GM10266 (cell line): ENCODE data around the gene FAM53B.
A peak's percentile ranks its signal among the peaks of the same experiment; 100 is the strongest.
"Not testable (repeated sequence)": the region's sequence is repeated elsewhere in the genome, so short reads cannot be mapped to it uniquely, and the experiment has no call there.

Experiments
- DNase-seq: peaks from one replicate; pipeline ENCODE4 v3.0.0; 2012; ENCODE audit errors: extremely low spot score
- TF ChIP-seq, protein P1 (sequence below): IDR thresholded peaks from 2 replicates; pipeline ENCODE4 v1.5.1; 2012; ENCODE audit warnings: mild to moderate bottlenecking, low read depth; ENCODE audit not compliant: control insufficient read depth, insufficient read depth; ENCODE audit errors: missing control alignments

FAM53B gene

DNA sequence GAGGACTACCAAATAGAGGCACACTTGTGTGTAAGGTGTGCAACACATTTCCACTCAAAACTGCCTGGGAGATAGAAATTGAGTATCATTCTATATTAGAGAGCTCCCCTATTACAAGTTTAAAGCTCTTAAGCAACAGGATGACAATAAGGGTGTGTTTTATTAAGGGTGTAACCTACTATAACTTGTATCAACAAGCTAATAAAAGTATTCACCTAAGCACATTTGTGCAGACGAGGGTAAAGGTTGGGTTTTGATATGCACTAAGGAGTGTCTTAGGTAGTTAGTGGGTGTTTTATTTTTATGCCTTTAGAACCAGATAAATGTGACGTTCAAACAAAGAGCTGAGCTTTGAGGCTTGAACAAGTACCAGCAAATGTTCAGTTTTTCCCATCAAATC lies 2.8 kb upstream of the FAM53B start:
- no peak for DNase-seq
- TF ChIP-seq, protein P1, sequence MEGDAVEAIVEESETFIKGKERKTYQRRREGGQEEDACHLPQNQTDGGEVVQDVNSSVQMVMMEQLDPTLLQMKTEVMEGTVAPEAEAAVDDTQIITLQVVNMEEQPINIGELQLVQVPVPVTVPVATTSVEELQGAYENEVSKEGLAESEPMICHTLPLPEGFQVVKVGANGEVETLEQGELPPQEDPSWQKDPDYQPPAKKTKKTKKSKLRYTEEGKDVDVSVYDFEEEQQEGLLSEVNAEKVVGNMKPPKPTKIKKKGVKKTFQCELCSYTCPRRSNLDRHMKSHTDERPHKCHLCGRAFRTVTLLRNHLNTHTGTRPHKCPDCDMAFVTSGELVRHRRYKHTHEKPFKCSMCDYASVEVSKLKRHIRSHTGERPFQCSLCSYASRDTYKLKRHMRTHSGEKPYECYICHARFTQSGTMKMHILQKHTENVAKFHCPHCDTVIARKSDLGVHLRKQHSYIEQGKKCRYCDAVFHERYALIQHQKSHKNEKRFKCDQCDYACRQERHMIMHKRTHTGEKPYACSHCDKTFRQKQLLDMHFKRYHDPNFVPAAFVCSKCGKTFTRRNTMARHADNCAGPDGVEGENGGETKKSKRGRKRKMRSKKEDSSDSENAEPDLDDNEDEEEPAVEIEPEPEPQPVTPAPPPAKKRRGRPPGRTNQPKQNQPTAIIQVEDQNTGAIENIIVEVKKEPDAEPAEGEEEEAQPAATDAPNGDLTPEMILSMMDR, result no peak

DNA sequence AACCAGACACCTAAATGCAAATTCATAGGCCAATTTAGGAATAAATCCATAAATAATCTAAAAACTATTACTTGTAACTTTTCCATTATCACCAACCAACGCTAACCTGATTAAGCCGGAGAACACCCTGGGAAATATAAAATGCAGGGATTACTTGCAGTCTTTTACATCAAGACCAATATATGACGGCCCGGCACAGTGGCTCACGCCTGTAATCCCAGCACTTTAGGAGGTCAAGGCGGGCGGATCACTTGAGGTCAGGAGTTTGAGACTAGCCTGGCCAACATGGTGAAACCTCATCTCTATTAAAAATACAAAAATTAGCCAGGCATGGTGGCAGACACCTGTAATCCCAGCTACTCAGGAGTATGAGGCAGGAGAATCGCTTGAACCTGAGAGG lies 2.3 kb upstream of the FAM53B start:
- not testable (repeated sequence) for DNase-seq

DNA sequence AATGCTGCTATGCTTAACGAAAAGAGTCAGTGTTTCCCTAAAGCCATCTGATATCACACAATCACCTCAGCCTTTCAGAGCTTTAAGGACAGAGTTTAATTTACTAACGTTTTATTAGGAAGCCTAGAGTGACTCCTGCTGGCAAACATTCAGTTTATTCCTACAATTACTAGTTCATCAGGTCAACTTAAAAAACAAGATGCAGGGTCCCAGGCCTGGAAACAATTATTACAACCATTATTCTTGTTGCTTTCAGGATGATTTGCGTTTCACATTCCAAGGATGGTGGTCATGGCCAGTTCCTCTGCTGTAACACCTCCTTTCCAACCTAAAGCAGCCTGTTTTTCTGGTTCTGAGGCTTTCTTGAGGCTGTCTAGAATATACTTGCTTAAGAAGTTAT lies 1.5 kb upstream of the FAM53B start:
- TF ChIP-seq, protein P1, result peak; percentile 33
- peak; percentile 33 for DNase-seq

DNA sequence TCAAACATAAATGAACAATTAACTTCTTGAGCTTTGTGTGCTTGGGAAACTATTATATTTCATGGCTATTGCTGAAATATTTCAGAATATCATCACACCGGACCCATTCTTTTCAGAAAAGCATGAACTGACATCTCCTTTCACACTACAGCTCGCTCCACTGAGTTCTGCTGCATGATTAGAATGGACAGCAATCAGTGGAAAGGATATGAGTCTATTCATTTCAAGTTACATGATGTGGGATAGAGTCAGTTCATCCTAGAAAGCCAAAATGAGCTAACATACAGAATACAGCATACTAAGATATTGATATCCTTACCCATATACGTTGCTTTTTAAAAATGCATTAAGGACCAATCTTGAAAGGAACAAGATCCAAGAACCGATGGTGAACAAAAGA lies 1.1 kb upstream of the FAM53B start:
- TF ChIP-seq, protein P1, result no peak
- no peak for DNase-seq

DNA sequence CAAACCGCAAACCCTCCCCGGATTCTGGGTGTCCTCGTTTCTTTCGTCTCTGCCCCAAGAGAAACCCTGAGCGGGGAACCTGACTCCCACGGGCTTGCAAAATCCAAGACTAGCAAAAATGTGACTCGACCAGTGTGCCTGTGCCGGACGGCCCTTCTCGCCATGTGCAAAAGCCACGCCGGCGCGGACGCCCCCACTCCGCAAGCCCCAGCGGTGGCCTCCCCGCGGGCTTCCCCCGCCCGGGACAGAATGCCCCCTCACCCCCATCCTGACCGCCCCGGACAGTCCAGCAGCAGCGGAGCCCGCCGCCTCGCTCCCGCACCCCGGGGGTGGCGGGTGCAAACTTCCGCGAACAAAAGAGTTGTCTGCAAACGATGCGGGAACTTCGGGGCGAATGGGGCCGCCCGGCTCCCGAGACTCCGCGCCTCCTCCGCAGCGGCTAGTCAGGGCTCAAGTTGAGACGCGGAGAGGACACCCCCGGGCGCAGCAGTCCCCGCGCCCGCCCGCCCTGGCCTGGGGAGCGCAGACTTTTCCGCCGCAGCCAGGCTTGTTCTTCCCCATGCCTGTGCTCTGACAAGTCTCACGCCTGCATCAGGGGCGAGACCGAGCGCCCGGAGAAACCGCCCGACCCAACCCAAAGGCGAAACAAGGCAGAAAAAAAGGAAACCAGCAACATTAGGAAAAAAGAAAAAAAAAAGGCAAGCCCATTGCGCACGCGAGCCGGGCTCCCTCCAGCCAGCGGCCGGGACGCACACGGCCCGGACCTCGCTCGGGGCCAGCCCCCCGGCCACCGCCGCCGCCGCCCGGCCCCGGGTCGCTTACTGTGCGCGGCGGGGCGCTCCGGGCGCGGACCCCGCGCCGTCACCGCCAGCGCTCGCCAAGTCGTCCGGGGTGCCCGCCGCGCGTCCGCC lies 732 bp downstream of the FAM53B start:
- peak; percentile 51 for DNase-seq
- TF ChIP-seq, protein P1, result no peak

DNA sequence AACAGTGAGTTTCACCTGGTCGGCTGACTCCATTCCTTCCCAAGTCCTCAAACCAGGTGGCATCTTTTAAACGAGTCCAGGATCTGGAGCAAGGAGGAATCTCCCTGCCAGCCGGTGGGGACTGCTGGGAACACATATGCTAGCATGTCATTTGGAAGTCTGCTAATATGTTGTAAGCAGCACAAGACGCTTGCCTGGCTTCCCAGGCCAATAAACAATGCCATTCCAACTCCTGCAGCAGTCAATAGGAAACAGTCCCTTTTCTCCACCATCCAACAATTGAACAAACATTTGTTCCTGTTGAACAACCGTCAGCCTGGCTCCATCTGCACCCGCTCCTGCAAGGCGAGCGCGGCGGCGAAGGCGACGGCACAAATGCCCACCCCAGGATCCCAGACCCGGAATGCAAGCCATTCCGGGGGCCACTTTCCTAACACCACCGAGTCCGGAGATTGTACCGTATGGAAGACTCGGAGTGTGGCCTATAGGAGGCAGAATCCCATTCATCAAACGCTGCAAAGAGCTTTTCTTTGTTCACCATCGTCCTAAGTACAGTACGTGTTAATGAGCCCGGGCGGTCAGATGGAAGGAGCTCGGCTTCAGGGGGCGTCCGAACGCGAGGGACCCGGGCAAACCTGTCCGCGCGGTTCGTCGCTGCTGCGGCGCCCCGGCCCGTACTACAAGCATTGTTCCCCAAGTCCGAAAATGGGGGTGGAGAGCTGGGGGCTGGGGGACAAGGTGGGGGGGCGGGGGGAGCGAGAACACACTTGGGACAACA lies 1.6 kb downstream of the FAM53B start:
- TF ChIP-seq, protein P1, result peak; percentile 24
- DNase-seq, result peak; percentile 36

DNA sequence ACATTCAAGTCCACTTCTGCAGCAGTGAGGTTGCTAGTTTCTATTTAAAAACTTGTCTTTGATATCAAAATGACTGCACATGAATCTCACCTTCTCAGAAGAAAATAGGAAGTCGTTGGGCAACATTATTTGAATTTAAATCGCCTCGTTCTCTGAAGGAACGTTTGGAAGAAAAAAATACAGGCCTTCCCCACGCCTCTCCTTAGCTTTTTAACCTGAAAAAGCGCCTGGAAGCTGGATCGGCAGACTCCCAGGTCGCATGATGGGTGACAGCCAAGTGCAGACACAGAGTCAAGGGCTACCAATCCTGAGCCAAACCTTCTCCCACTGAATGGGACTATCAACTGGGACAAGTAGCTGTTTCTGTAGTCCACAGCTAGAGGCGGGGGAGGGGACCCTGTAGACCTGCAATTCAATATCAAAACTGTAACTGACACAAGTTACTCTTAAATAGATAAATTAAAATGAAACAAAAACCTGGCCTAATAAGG lies 2.2 kb downstream of the FAM53B start:
- DNase-seq, result no peak
- TF ChIP-seq, protein P1, result no peak
